HG02798 (cell line): ENCODE measurements around the gene STAT3.
A peak's percentile ranks its signal among the peaks of the same experiment; 100 is the strongest.
"Not testable (repeated sequence)": the region's sequence is repeated elsewhere in the genome, so short reads cannot be mapped to it uniquely, and the experiment has no call there.

Source experiments
- ATAC-seq: cut with Tn5 transposase; IDR thresholded peaks from one replicate; pipeline ENCODE4 v1.9.1; 2021; ENCODE audit warnings: mild to moderate bottlenecking; ENCODE audit not compliant: unreplicated experiment, poor library complexity

STAT3 gene

GRCh38 chr17:42409523-42410318, 21.5 kb upstream of the STAT3 start:
- ATAC-seq = no peak

DNA sequence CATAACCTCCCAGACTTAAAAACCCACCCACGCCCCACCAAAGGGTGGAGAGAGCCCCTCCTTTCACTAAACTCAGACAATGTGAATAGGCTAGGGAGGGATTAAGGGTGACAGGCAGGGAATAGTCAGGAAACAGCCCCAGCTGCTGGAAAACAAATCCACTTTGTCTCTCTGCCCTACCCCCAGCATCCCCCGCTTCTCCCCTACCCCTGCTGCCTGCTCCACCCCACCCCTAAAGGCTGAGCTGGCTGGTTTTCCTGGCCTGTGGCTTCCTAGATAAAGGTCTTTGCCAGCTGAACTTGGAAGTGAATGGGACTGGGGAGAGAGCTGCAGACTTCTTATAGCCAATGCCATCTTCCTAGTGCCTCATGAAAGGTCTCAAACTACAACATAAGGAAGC, 19.8 kb upstream of the STAT3 start:
- ATAC-seq = no peak

GRCh38 chr17:42407289-42407836, 19.1 kb upstream of the STAT3 start:
- ATAC-seq = peak; percentile 61

GRCh38 chr17:42406615-42407288, 18.5 kb upstream of the STAT3 start:
- no peak for ATAC-seq

DNA sequence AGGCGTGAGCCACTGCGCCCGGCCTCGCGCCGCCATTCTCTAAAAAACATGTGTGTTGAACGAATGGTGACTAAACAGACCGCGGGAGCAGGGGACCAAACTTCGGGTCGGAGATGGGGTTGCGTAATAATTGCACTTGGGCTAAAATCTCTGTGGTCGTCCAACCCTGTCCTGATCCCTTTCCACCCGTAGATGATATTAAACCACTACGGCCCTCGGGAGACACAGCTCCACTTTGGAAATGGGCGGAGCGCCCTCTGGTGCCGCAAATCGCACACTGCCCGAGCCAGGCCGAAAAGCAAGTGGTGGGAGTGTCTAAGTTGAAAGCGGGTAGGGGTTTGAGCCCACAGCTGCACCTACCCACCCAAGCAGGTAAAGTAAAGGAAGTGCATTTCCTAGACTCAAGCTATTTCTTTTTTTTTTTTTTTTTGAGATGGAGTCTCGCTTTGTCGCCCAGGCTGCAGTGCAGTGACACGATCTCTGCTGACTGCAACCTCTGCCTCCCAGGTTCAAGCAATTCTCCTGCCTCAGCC, 17.8 kb upstream of the STAT3 start:
- no peak for ATAC-seq

GRCh38 chr17:42405076-42405475, 16.8 kb upstream of the STAT3 start:
- ATAC-seq = no peak

DNA sequence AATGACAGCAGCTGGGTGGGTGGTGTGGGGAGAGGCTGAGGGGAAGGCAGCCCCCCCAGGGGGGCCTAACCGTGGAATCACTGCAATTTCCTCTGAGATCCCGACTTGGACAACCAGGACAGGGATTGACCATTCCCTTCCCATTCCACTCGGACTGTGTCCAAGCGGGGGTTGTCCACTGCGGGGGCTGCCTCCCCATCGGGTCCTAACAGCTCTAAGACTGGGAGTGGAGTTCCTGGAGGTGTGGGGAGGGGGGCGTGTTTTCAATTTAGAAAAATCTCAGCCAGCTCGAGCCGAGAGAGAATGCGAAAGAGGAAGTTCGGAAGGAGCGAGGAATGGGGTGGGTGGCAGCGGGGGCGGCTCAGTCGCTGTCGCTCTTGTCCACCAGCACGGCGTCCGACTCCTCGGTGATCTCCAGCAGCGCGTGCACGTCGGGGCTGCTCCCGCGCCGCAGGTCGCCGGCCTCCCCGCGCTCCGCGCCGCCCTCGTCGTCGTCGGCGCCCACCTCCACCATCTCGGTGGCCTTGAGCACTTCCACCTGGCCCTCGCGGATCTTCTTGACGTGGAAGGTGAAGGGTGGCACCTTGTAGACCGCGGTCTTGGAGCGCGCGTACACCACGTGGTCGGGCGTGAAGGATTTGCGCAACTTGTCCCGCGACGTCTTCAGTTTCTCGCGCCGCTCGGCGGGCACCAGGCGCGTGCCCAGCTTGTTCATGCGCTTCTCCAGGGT, 16.2 kb upstream of the STAT3 start:
- ATAC-seq = no peak

DNA sequence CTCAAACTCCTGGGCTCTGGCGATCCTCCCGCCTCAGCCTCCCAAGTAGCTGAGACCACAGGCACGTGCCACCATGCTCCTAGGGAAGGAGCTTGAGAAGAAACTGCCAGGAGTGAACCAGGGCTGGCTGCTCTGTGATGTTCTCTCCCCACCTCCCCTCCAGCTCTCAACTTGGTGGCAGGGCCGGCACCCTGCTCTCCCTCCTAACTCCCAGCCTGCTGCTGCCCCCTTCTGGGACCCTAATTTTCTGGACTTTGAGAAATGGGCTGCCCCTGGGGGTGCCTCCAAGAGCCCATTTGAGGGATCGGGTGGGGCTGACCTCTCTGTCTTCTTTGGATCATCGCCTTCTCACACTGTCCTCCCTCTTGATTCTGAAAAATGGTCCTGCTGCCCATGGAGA, 14.9 kb upstream of the STAT3 start:
- no peak for ATAC-seq

GRCh38 chr17:42402117-42402516, 13.9 kb upstream of the STAT3 start:
- ATAC-seq = no peak

GRCh38 chr17:42400844-42401375, 12.7 kb upstream of the STAT3 start:
- ATAC-seq = not testable (repeated sequence)

GRCh38 chr17:42399948-42400843, 12.0 kb upstream of the STAT3 start:
- no peak for ATAC-seq

GRCh38 chr17:42399121-42399520, 10.9 kb upstream of the STAT3 start:
- no peak for ATAC-seq

DNA sequence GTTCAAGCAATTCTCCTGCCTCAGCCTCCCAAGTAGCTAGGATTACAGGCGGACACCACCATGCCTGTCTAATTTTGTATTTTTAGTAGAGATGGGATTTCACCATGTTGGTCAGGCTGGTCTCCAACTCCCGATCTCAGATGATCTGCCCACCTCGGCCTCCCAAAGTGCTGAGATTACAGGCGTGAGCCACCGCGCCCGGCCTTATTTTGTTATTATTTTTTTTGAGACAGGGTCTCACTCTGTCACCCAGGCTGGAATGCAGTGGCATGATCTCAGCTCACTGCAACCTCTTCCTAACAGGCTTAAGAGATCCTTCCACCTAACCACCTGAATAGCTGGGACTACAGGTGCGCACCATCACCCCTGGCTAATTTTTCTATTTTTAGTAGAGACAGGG, 7.4 kb upstream of the STAT3 start:
- ATAC-seq = not testable (repeated sequence)

GRCh38 chr17:42394838-42395237, 6.6 kb upstream of the STAT3 start:
- ATAC-seq = no peak

DNA sequence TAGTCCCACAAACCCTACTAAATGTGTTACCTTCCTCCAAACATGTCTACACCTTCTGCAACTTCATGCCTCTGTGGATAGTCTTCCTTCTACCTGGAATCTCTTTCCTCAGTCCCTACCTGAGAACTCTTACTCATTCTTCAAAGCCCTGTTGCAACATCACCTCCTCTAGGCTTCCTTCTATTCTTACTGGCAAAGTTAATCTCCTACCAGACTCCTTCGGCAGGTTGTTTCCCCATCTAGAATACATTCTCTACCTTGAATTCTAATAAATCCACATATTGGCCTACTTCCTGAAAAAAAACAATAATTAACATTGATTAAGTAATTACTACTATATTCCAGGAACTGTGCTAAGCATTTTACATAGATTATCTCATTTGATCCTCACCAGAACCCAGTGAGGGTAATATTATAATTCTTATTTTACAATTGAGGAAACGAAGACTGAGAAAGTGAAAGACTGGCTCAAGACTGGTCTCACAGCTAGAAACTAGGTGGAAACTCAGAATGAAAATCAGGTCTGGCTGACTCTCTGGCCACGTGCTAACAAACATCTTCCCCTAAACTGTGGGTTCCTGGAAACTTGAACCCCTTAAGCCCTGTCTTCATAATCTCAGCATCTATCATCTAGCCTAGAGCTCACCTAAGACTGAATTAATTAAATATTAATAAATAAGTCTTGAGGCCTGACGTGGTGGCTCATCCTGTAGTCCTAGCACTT, 4.6 kb upstream of the STAT3 start:
- ATAC-seq = no peak

- ATAC-seq = not testable (repeated sequence)
Measured at GRCh38 chr17:42391439-42391838, 3.2 kb upstream of the STAT3 start.

DNA sequence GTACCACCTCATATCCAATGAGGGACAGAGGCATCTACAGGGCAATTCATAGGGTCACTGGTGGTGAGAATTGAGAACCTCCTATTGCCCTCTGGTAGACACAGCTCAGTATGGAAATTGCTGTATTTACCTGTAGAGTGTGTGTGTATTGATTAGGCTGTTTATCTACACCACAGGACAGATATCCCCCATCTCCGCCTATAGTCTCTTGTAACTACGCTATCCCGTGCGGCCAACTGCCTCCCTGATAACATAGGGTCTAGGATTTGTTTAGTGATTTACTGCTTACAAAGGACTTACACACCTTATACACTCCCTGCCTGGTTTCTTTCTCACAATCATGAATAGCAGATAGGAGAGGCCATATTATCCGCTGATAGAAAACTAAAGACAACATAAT, 1.7 kb upstream of the STAT3 start:
- no peak for ATAC-seq

DNA sequence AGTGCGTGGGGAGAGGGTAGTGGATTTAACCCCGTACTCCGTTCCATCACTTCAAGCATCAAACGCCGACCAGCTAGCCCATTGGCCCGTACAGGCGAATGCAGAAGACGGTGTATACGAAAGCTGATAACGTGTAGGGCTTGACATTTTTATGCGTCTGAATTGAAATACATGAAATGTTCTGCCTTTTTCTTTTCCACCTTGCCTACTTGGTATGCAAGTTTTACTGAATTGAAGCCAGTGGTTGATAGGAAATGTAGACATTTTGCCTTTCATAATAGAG, 834 bp upstream of the STAT3 start:
- ATAC-seq = no peak
